IPS-20b (cell line): ENCODE results near the gene TMEM81.

Experiments used
- H3K27ac ChIP-seq: one replicate; pipeline ENCODE4 v1.5.1; 2013; ENCODE audit warnings: low read length
- H3K27me3 ChIP-seq: 2 replicates; pipeline ENCODE4 v1.6.1; 2013; ENCODE audit warnings: mild to moderate bottlenecking, low read length, inconsistent platforms; ENCODE audit not compliant: insufficient read depth
- H3K36me3 ChIP-seq: 2 replicates; pipeline ENCODE4 v1.6.1; 2013; ENCODE audit warnings: low read depth, mild to moderate bottlenecking, inconsistent platforms, low read length, moderate library complexity; ENCODE audit not compliant: insufficient read depth
- H3K4me1 ChIP-seq: 2 replicates; pipeline ENCODE4 v1.6.1; 2013; ENCODE audit warnings: mild to moderate bottlenecking, control low read depth, inconsistent platforms, low read length, moderate library complexity; ENCODE audit not compliant: insufficient read depth
- H3K4me3 ChIP-seq: 2 replicates; pipeline ENCODE4 v1.5.1; 2013; ENCODE audit warnings: mild to moderate bottlenecking, low read length, inconsistent platforms
- H3K9ac ChIP-seq: 2 replicates; pipeline ENCODE4 v1.6.1; 2013; ENCODE audit warnings: low read depth, mild to moderate bottlenecking, inconsistent platforms, low read length, moderate library complexity
- H3K9me3 ChIP-seq: 2 replicates; pipeline ENCODE4 v1.6.1; 2013; ENCODE audit warnings: mild to moderate bottlenecking, low read depth, low read length, inconsistent platforms; ENCODE audit not compliant: insufficient read depth

Gene TMEM81

GRCh38 chr1:205109269-205109668, 25.0 kb upstream of the TMEM81 start:
- H3K36me3 ChIP-seq, result peaks cover 87% of the 10 kb centered on the region

GRCh38 chr1:205108464-205108863, 24.2 kb upstream of the TMEM81 start:
- no peak overlapping the region for H3K9ac ChIP-seq
- H3K4me1 ChIP-seq, result no peaks in the 10 kb centered on the region
- no peaks in the 10 kb centered on the region for H3K27me3 ChIP-seq
- H3K4me3 ChIP-seq, result no peak overlapping the region
- H3K36me3 ChIP-seq, result peaks cover 88% of the 10 kb centered on the region
- H3K9me3 ChIP-seq, result no peaks in the 10 kb centered on the region
- no peak overlapping the region for H3K27ac ChIP-seq

More at GRCh38 chr1:205109269-205109668, 25.0 kb upstream of the TMEM81 start:
- Histone ChIP-seq H3K27ac (no peak overlapping the region), H3K9ac (no peak overlapping the region), H3K9me3 (no peaks in the 10 kb centered on the region), H3K4me3 (no peak overlapping the region), H3K4me1 (no peaks in the 10 kb centered on the region), H3K27me3 (no peaks in the 10 kb centered on the region)

- H3K9ac ChIP-seq, result no peak overlapping the region
- H3K4me1 ChIP-seq, result no peaks in the 10 kb centered on the region
- H3K27me3 ChIP-seq, result no peaks in the 10 kb centered on the region
- no peak overlapping the region for H3K4me3 ChIP-seq
- H3K27ac ChIP-seq, result no peak overlapping the region
- peaks cover 88% of the 10 kb centered on the region for H3K36me3 ChIP-seq
- no peaks in the 10 kb centered on the region for H3K9me3 ChIP-seq
Measured at GRCh38 chr1:205107327-205107726, 23.1 kb upstream of the TMEM81 start.

DNA sequence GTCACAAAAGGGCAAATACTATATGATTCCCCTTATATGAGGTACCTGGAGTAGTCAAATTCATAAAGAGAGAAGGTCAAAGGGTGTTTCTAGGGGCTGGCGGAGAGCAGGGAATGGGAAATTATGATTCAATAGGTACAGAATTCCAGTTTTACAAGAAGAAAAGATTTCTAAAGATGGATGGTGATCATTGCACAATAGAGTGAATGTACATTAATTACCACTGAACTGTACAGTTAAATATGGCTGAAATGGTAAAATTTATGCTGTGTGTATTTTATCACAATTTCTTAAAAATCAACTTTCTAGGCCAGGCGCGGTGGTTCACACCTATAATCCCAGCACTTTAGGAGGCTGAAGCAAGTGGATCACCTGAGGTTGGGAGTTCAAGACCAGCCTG, 18.1 kb upstream of the TMEM81 start:
- H3K4me1 ChIP-seq, result no peaks in the 10 kb centered on the region
- peaks cover 99% of the 10 kb centered on the region for H3K36me3 ChIP-seq
- no peak overlapping the region for H3K27ac ChIP-seq
- no peaks in the 10 kb centered on the region for H3K9me3 ChIP-seq
- no peak overlapping the region for H3K9ac ChIP-seq
- no peaks in the 10 kb centered on the region for H3K27me3 ChIP-seq
- no peak overlapping the region for H3K4me3 ChIP-seq

GRCh38 chr1:205098242-205098641, 14.0 kb upstream of the TMEM81 start:
- no peak overlapping the region for H3K27ac ChIP-seq
- no peaks in the 10 kb centered on the region for H3K9me3 ChIP-seq
- no peaks in the 10 kb centered on the region for H3K27me3 ChIP-seq
- H3K36me3 ChIP-seq, result peaks cover 95% of the 10 kb centered on the region
- no peaks in the 10 kb centered on the region for H3K4me1 ChIP-seq
- no peak overlapping the region for H3K9ac ChIP-seq
- H3K4me3 ChIP-seq, result no peak overlapping the region

GRCh38 chr1:205095422-205095821, 11.2 kb upstream of the TMEM81 start:
- H3K9ac ChIP-seq, result no peak overlapping the region

GRCh38 chr1:205091043-205091740, 6.9 kb upstream of the TMEM81 start:
- Histone ChIP-seq H3K9me3 (no peaks in the 10 kb centered on the region), H3K36me3 (peaks cover 87% of the 10 kb centered on the region), H3K27me3 (no peaks in the 10 kb centered on the region), H3K27ac (no peak overlapping the region), H3K4me1 (no peaks in the 10 kb centered on the region), H3K9ac (no peak overlapping the region), H3K4me3 (no peak overlapping the region)

More at GRCh38 chr1:205095422-205095821, 11.2 kb upstream of the TMEM81 start:
- no peak overlapping the region for H3K27ac ChIP-seq
- H3K36me3 ChIP-seq, result peaks cover 95% of the 10 kb centered on the region
- H3K4me3 ChIP-seq, result no peak overlapping the region
- H3K4me1 ChIP-seq, result no peaks in the 10 kb centered on the region
- H3K9me3 ChIP-seq, result no peaks in the 10 kb centered on the region
- H3K27me3 ChIP-seq, result no peaks in the 10 kb centered on the region

DNA sequence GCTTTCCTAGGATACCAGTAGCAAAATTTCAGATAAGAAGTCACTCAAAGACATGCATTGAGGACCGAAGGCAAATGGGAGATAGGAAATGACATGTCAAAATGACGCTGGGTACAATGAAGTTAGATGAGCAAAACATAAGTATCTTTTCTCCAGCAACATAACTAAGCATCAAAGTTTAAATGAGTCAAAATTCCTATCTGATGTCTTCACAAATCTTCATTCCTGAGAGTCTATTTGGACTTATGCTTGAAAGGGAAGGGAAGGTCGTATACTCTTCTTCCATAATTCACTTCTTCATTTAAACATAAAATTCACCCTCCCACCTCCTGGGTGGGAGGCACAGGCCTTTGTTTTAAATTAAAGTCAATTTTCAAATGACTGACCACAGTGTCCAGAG, 4.1 kb upstream of the TMEM81 start:
- Histone ChIP-seq H3K9ac (no peak overlapping the region), H3K9me3 (no peaks in the 10 kb centered on the region), H3K27me3 (no peaks in the 10 kb centered on the region), H3K27ac (no peak overlapping the region), H3K4me1 (no peaks in the 10 kb centered on the region), H3K4me3 (no peak overlapping the region), H3K36me3 (peaks cover 84% of the 10 kb centered on the region)

GRCh38 chr1:205082431-205082830, 1.8 kb downstream of the TMEM81 start:
- Histone ChIP-seq H3K9me3 (no peaks in the 10 kb centered on the region), H3K9ac (no peak overlapping the region), H3K36me3 (peaks cover 32% of the 10 kb centered on the region), H3K4me1 (no peaks in the 10 kb centered on the region), H3K27ac (no peak overlapping the region), H3K27me3 (no peaks in the 10 kb centered on the region), H3K4me3 (no peak overlapping the region)

GRCh38 chr1:205077934-205078311, 6.3 kb downstream of the TMEM81 start:
- no peaks in the 10 kb centered on the region for H3K9me3 ChIP-seq
- H3K36me3 ChIP-seq, result no peaks in the 10 kb centered on the region
- no peaks in the 10 kb centered on the region for H3K27me3 ChIP-seq
- H3K27ac ChIP-seq, result no peak overlapping the region
- no peak overlapping the region for H3K4me3 ChIP-seq
- H3K4me1 ChIP-seq, result no peaks in the 10 kb centered on the region
- H3K9ac ChIP-seq, result no peak overlapping the region

- Histone ChIP-seq H3K27ac (no peak overlapping the region), H3K9me3 (no peaks in the 10 kb centered on the region), H3K27me3 (no peaks in the 10 kb centered on the region), H3K4me3 (no peak overlapping the region), H3K9ac (no peak overlapping the region), H3K4me1 (no peaks in the 10 kb centered on the region), H3K36me3 (no peaks in the 10 kb centered on the region)
Measured at GRCh38 chr1:205077158-205077933, 6.9 kb downstream of the TMEM81 start.

GRCh38 chr1:205076245-205076761, 8.0 kb downstream of the TMEM81 start:
- Histone ChIP-seq H3K4me1 (no peaks in the 10 kb centered on the region), H3K27ac (no peak overlapping the region), H3K36me3 (no peaks in the 10 kb centered on the region), H3K4me3 (no peak overlapping the region), H3K9me3 (no peaks in the 10 kb centered on the region), H3K27me3 (no peaks in the 10 kb centered on the region), H3K9ac (no peak overlapping the region)
